ENCODE data around the gene MIDN.

Gene MIDN

GRCh38 chr19:1248786-1249297 is 459 bp downstream of the MIDN start (continued):
- TF ChIP-seq ZNF133 (tag by site-specific recombination; IDR thresholded peaks at IDR 0.05) (no peak), TCF7L2 (IDR thresholded peaks at IDR 0.05; ENCODE audit: borderline replicate concordance, low read depth, low read length) (no peak), HOXD13 (CRISPR knock-in tag; IDR thresholded peaks at IDR 0.05; ENCODE audit: borderline replicate concordance) (no peak), GLIS1 (tag by site-specific recombination; IDR thresholded peaks at IDR 0.05) (peak; percentile 6), ZNF121 (tag by site-specific recombination; IDR thresholded peaks at IDR 0.05) (no peak), ZNF324 (tag by site-specific recombination; IDR thresholded peaks at IDR 0.05) (no peak), ZNF16 (tag by site-specific recombination; IDR thresholded peaks at IDR 0.05; ENCODE audit: low read depth) (no peak), ZNF76 (tag by site-specific recombination; IDR thresholded peaks at IDR 0.05; ENCODE audit: borderline replicate concordance, low read depth) (peak; percentile 13; the same call in 1 of the 2 replicates), ZNF843 (tag by site-specific recombination; IDR thresholded peaks at IDR 0.05) (no peak), ZNF140 (tag by site-specific recombination; IDR thresholded peaks at IDR 0.05) (no peak), HOXC10 (CRISPR knock-in tag; IDR thresholded peaks at IDR 0.05) (no peak), ZNF600 (tag by site-specific recombination; IDR thresholded peaks at IDR 0.05) (no peak), ZNF561 (tag by site-specific recombination; IDR thresholded peaks at IDR 0.05; ENCODE audit: borderline replicate concordance) (no peak), ZNF398 (tag by site-specific recombination; IDR thresholded peaks at IDR 0.05) (peak; percentile 41), ZNF624 (tag by site-specific recombination; IDR thresholded peaks at IDR 0.05) (no peak), ZNF747 (tag by site-specific recombination; IDR thresholded peaks at IDR 0.05) (no peak), ZNF555 (tag by site-specific recombination; conservative IDR thresholded peaks at IDR 0.05) (no peak), ZNF221 (tag by site-specific recombination; IDR thresholded peaks at IDR 0.05; ENCODE audit: borderline replicate concordance) (no peak), ZNF341 (tag by site-specific recombination; IDR thresholded peaks at IDR 0.05; ENCODE audit: low read depth) (peak; percentile 69), ZXDB (tag by site-specific recombination; IDR thresholded peaks at IDR 0.05) (no peak; the same call in none of the 2 replicates), ZNF433 (tag by site-specific recombination; IDR thresholded peaks at IDR 0.05; ENCODE audit: low read depth) (no peak), REST (tag by site-specific recombination; IDR thresholded peaks at IDR 0.05) (no peak), ZNF692 (tag by site-specific recombination; IDR thresholded peaks at IDR 0.05) (peak; percentile 4), GFI1B (tag by site-specific recombination; IDR thresholded peaks at IDR 0.05) (no peak), ZNF23 (tag by site-specific recombination; IDR thresholded peaks at IDR 0.05; ENCODE audit: borderline replicate concordance) (no peak), ZNF48 (tag by site-specific recombination; IDR thresholded peaks at IDR 0.05) (no peak), ZNF664 (tag by site-specific recombination; IDR thresholded peaks at IDR 0.05) (no peak), ZNF211 (tag by site-specific recombination; IDR thresholded peaks at IDR 0.05; ENCODE audit: low read depth) (no peak), ZNF529 (tag by site-specific recombination; IDR thresholded peaks at IDR 0.05; ENCODE audit: insufficient replicate concordance) (no peak), ZNF239 (tag by site-specific recombination; IDR thresholded peaks at IDR 0.05) (no peak), ZFHX2 (tag by site-specific recombination; conservative IDR thresholded peaks at IDR 0.05) (0 out of 2 replicates have a peak, but pooled peaks have one; percentile 5)
- TF ChIP-seq, protein P1, sequence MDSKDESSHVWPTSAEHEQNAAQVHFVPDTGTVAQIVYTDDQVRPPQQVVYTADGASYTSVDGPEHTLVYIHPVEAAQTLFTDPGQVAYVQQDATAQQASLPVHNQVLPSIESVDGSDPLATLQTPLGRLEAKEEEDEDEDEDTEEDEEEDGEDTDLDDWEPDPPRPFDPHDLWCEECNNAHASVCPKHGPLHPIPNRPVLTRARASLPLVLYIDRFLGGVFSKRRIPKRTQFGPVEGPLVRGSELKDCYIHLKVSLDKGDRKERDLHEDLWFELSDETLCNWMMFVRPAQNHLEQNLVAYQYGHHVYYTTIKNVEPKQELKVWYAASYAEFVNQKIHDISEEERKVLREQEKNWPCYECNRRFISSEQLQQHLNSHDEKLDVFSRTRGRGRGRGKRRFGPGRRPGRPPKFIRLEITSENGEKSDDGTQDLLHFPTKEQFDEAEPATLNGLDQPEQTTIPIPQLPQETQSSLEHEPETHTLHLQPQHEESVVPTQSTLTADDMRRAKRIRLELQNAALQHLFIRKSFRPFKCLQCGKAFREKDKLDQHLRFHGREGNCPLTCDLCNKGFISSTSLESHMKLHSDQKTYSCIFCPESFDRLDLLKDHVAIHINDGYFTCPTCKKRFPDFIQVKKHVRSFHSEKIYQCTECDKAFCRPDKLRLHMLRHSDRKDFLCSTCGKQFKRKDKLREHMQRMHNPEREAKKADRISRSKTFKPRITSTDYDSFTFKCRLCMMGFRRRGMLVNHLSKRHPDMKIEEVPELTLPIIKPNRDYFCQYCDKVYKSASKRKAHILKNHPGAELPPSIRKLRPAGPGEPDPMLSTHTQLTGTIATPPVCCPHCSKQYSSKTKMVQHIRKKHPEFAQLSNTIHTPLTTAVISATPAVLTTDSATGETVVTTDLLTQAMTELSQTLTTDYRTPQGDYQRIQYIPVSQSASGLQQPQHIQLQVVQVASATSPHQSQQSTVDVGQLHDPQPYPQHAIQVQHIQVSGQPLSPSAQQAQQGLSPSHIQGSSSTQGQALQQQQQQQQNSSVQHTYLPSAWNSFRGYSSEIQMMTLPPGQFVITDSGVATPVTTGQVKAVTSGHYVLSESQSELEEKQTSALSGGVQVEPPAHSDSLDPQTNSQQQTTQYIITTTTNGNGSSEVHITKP (tag by site-specific recombination; IDR thresholded peaks at IDR 0.05) = no peak
